ENCODE measurements around the gene TNFRSF13B.

DNA sequence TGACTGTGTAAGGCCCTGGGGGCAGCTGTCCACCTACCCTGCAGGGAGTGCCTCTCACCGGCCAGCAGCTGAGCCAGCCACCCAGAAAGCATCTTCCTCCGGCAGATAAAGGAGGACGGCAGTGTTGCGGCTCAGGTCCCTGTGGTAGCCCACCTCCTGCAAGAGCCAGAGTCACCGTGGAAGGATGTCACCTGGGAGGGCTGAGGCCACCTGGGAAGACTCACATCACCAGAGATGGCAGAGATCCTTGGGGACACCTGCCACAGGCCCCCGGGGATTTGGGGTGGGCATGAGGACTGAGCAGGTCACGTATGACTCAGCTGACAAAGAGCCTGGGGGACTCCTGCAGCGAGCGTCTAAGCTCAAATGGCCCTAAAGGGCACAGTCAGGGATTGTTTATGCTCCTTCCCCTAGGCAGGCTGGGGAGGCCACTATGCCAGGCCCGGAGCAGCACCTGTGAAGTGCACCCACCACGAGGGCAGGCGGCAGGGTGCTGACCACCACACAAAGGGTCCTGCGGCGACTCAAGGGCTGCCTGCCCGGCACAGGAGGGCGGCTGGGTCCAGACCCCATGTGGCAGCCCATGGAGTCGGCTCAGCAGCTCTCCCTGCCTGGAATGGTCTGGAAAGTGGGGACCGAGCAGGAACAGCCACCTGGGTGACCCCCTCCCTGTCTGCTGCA is 44.1 kb downstream of the TNFRSF13B start:
- TF ChIP-seq, protein P1, sequence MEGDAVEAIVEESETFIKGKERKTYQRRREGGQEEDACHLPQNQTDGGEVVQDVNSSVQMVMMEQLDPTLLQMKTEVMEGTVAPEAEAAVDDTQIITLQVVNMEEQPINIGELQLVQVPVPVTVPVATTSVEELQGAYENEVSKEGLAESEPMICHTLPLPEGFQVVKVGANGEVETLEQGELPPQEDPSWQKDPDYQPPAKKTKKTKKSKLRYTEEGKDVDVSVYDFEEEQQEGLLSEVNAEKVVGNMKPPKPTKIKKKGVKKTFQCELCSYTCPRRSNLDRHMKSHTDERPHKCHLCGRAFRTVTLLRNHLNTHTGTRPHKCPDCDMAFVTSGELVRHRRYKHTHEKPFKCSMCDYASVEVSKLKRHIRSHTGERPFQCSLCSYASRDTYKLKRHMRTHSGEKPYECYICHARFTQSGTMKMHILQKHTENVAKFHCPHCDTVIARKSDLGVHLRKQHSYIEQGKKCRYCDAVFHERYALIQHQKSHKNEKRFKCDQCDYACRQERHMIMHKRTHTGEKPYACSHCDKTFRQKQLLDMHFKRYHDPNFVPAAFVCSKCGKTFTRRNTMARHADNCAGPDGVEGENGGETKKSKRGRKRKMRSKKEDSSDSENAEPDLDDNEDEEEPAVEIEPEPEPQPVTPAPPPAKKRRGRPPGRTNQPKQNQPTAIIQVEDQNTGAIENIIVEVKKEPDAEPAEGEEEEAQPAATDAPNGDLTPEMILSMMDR (conservative IDR thresholded peaks at IDR 0.05; ENCODE audit: low read depth, low read length) = no peak
- no peak for TF ChIP-seq EZH2 (IDR thresholded peaks at IDR 0.05; ENCODE audit: low read length, unreplicated experiment)
